HG03442 (cell line): ENCODE data around the gene ISLR.

Experiments used
- ATAC-seq: cut with Tn5 transposase; IDR thresholded peaks from one replicate; pipeline ENCODE4 v1.9.1; 2021; ENCODE audit warnings: mild to moderate bottlenecking, moderate library complexity; ENCODE audit not compliant: unreplicated experiment

The ISLR gene

GRCh38 chr15:74170875-74171578 is 2.5 kb upstream of the ISLR start:
- ATAC-seq = no peak

GRCh38 chr15:74171965-74172541 is 1.5 kb upstream of the ISLR start:
- ATAC-seq = no peak

- no peak for ATAC-seq
Observed at GRCh38 chr15:74172701-74173379, 670 bp upstream of the ISLR start.

GRCh38 chr15:74174219-74174957 is 878 bp downstream of the ISLR start:
- ATAC-seq = no peak

GRCh38 chr15:74174958-74175253 is 1.4 kb downstream of the ISLR start:
- no peak for ATAC-seq

DNA sequence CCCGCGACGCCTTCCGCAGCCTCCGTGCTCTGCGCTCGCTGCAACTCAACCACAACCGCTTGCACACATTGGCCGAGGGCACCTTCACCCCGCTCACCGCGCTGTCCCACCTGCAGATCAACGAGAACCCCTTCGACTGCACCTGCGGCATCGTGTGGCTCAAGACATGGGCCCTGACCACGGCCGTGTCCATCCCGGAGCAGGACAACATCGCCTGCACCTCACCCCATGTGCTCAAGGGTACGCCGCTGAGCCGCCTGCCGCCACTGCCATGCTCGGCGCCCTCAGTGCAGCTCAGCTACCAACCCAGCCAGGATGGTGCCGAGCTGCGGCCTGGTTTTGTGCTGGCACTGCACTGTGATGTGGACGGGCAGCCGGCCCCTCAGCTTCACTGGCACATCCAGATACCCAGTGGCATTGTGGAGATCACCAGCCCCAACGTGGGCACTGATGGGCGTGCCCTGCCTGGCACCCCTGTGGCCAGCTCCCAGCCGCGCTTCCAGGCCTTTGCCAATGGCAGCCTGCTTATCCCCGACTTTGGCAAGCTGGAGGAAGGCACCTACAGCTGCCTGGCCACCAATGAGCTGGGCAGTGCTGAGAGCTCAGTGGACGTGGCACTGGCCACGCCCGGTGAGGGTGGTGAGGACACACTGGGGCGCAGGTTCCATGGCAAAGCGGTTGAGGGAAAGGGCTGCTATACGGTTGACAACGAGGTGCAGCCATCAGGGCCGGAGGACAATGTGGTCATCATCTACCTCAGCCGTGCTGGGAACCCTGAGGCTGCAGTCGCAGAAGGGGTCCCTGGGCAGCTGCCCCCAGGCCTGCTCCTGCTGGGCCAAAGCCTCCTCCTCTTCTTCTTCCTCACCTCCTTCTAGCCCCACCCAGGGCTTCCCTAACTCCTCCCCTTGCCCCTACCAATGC is 2.0 kb downstream of the ISLR start:
- ATAC-seq = no peak

- no peak for ATAC-seq
Observed at GRCh38 chr15:74176262-74177214, 3.0 kb downstream of the ISLR start.

GRCh38 chr15:74178326-74179100 is 5.0 kb downstream of the ISLR start:
- no peak for ATAC-seq

- ATAC-seq = no peak
Observed at GRCh38 chr15:74179101-74179841, 5.8 kb downstream of the ISLR start.

DNA sequence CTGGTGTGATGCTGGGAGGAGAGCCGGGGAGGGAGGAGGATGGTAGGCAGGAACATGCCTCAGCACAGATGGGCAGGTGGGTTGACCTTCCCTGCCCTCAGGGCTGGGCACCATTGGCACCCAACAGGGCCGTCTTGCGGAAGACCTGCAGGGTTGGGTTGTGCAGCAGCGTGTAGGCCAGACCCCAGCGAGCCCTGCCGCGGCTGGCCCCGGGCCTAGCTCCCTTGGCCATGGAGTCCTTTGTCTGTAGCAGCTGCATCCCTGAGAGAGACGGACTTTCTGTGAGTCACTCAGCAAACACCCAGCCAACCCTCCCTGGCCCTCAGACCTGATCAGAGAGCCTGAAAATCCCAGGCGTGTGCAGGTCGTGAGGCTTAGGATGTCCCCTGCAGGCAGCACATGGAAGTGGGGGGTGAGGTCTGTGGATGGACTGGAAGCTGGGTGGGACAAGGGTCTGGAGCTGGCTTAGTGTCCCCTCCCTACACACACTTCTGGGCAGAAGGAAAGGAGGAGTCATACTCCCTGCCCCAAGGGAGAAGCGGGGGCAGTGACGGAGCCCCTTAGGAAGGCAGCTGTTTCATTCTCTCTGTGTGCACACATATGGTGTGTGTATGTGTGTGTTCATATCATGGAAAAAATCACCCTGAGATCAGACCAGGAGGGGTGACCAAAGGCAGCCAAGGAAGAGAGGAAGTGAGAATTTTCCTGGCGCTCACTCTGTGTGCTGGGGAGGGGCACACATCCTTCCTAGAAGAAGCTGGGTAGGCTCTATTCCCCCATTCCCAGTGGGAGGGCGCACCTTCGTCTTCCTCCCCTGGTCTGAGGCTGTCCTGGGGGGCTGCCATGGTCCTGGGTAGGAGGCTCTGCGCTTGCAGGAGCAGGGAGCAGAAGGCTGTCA is 6.7 kb downstream of the ISLR start:
- no peak for ATAC-seq

GRCh38 chr15:74180881-74181602 is 7.5 kb downstream of the ISLR start:
- ATAC-seq = no peak

DNA sequence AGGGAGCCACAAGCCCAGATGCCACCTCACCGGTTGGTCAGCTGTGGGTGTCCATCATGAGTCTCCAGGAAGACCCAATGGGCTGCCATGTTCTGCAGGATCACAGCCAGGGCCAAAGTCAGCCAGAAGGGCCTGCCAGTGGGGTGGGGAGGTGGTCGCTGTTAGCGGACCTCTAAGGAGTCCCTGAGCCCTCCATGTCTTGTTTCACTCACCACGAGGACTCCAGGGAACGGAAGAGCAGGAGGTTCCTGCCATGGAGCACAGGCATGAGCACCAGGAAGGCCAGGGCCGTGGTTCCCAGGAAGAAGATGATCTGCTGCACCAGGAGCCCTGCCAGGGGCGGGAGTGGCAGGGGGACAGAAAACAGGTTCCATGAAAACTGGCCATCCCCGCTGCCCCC is 8.6 kb downstream of the ISLR start:
- no peak for ATAC-seq

- no peak for ATAC-seq
Observed at GRCh38 chr15:74184582-74185091, 11.1 kb downstream of the ISLR start.

- ATAC-seq = no peak
Observed at GRCh38 chr15:74185710-74186348, 12.3 kb downstream of the ISLR start.

DNA sequence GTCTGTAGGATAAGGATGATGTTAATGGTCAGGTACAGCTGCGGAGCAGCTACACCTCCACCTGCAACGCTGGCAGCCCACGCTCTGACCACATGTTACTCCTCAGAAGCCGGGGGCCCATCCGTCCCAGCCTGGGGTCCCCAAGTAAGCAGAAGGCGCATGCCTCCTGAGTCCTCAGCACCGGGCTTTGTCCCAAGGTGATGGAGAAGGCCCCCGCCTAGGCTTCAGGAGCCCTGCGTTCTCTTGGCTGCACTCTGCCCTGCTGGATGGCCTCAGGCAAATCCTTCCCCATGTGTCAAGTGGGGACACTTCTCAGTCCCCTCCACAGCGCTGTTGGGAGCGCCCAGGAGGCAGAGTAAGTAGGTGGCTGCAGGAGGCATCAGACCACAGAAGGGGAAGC is 14.7 kb downstream of the ISLR start:
- no peak for ATAC-seq

GRCh38 chr15:74191798-74192197 is 18.3 kb downstream of the ISLR start:
- ATAC-seq = no peak
